ENCODE results near the gene MLLT10.

DNA sequence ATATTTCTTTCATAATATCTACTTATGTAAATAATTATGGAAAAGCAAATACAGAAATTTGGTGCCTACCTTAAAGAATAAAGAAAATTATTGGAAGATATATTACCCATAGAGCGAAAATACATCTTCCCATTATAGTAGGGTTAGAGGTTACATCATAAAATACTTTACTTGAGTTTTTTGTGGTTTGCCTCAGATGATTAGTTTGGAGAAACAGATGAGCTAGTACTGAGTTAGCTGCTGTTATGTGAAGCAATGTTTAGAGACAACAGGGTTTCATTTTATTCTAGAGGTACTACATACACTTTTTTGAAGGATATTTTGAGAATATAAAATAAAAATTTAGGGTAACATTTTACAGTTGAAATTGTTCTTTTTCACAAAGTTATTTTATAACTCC is 2.9 kb upstream of the MLLT10 start:
- TF ChIP-seq, protein P1, sequence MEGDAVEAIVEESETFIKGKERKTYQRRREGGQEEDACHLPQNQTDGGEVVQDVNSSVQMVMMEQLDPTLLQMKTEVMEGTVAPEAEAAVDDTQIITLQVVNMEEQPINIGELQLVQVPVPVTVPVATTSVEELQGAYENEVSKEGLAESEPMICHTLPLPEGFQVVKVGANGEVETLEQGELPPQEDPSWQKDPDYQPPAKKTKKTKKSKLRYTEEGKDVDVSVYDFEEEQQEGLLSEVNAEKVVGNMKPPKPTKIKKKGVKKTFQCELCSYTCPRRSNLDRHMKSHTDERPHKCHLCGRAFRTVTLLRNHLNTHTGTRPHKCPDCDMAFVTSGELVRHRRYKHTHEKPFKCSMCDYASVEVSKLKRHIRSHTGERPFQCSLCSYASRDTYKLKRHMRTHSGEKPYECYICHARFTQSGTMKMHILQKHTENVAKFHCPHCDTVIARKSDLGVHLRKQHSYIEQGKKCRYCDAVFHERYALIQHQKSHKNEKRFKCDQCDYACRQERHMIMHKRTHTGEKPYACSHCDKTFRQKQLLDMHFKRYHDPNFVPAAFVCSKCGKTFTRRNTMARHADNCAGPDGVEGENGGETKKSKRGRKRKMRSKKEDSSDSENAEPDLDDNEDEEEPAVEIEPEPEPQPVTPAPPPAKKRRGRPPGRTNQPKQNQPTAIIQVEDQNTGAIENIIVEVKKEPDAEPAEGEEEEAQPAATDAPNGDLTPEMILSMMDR (IDR thresholded peaks at IDR 0.05; ENCODE audit: low read length), result no peak
- TF ChIP-seq EZH2 (IDR thresholded peaks at IDR 0.05; ENCODE audit: borderline replicate concordance, low read length), result no peak
